ENCODE measurements around the gene COPB2. TPM values are rescaled to one million over a fixed set of nuclear protein-coding genes. Genes with fewer than 3 reads are reported as not detected.

Gene COPB2
- total and polyA plus RNA-seq, 10 donors: 21.4 to 101 (median 88.0) TPM

GRCh38 chr3:139309061-139309591, 80.3 kb downstream of the COPB2 start:
- no peak for DNase-seq
- no peak for TF ChIP-seq POLR2A (IDR thresholded peaks at IDR 0.05)
- TF ChIP-seq CTCF (IDR thresholded peaks at IDR 0.05 in 8 of 11, conservative IDR thresholded peaks at IDR 0.05 in 3 of 11): no peak
- no peak for TF ChIP-seq POLR2AphosphoS5 (IDR thresholded peaks at IDR 0.05)
- no peak overlapping the region for H3K27ac ChIP-seq
- H3K4me3 ChIP-seq: no peak overlapping the region
- H3K4me1 ChIP-seq: peaks cover 0 to 9% (median 0%) of the 10 kb centered on the region in 6 donors
- no peaks in the 10 kb centered on the region for H3K36me3 ChIP-seq
- peaks cover 0 to 4% (median 0%) of the 10 kb centered on the region in 7 donors for H3K27me3 ChIP-seq (replicated peaks in 1 of 7)
- WGBS, 5 donors: 35 to 48% (median 42%) methylated on average over 2 of the region's 2 CpGs
- intact Hi-C loops (cut with DNase I; ENCODE audit: low total_unique reads): no loop called here
- H3K9me3 ChIP-seq: no peaks in the 10 kb centered on the region

GRCh38 chr3:139308560-139308959, 80.9 kb downstream of the COPB2 start:
- H3K27me3 ChIP-seq (replicated peaks in 1 of 7): no peaks in the 10 kb centered on the region
- no peaks in the 10 kb centered on the region for H3K9me3 ChIP-seq
- intact Hi-C loops (cut with DNase I; ENCODE audit: low total_unique reads): no loop called here
- H3K27ac ChIP-seq: no peak overlapping the region
- no peak overlapping the region for H3K4me3 ChIP-seq
- H3K36me3 ChIP-seq: no peaks in the 10 kb centered on the region
- peaks cover 0 to 9% (median 0%) of the 10 kb centered on the region in 6 donors for H3K4me1 ChIP-seq
- 39 to 51% (median 46%) methylated on average over 4 of the region's 4 CpGs for WGBS, 5 donors
- DNase-seq: no peak
- TF ChIP-seq CTCF (IDR thresholded peaks at IDR 0.05 in 8 of 11, conservative IDR thresholded peaks at IDR 0.05 in 3 of 11) (no peak), POLR2AphosphoS5 (IDR thresholded peaks at IDR 0.05) (no peak), POLR2A (IDR thresholded peaks at IDR 0.05) (no peak)

- TF ChIP-seq POLR2AphosphoS5 (IDR thresholded peaks at IDR 0.05): no peak
- no peak for TF ChIP-seq CTCF (IDR thresholded peaks at IDR 0.05 in 8 of 11, conservative IDR thresholded peaks at IDR 0.05 in 3 of 11)
- no peak for TF ChIP-seq POLR2A (IDR thresholded peaks at IDR 0.05)
- no peak for DNase-seq
- intact Hi-C loops (cut with DNase I; ENCODE audit: low total_unique reads): no loop called here
- Histone ChIP-seq H3K27ac (no peak overlapping the region), H3K4me3 (no peak overlapping the region), H3K27me3 (replicated peaks in 1 of 7) (no peaks in the 10 kb centered on the region), H3K4me1 (peaks cover 0 to 9% (median 0%) of the 10 kb centered on the region in 6 donors), H3K36me3 (no peaks in the 10 kb centered on the region), H3K9me3 (no peaks in the 10 kb centered on the region)
- WGBS, 5 donors: 87 to 98% (median 89%) methylated on average over 5 to 6 of the region's 6 CpGs
Measured at GRCh38 chr3:139307601-139308555, 81.6 kb downstream of the COPB2 start.

Small RNA genes within 50 kb of the gene (small RNA-seq; reads per million reads assigned to genes)
- gene RF00026: 0 reads per million in 4 donors

Other genes with a start within 250 kb of the COPB2 start
- 10 to 100 TPM; 24.8 to 53.2 (median 31.0) TPM for gene MRPS22, start 45.6 kb downstream of the COPB2 start, total RNA-seq
- 10 to 100 TPM; 25.1 to 31.6 (median 30.8) TPM for gene MRPS22, start 45.6 kb downstream of the COPB2 start, polyA plus RNA-seq
- gene RBP2, start 86.9 kb upstream of the COPB2 start, total RNA-seq: not detected
- 1 to 10 TPM in 1 of 3 donors, not detected in 2; 1.2 TPM for gene RBP2, start 86.9 kb upstream of the COPB2 start, polyA plus RNA-seq
- 10 to 100 TPM; 25.8 to 48.1 (median 34.0) TPM for gene RBP1, start 150.1 kb upstream of the COPB2 start, total RNA-seq
- 10 to 100 TPM; 21.0 to 29.4 (median 21.6) TPM for gene RBP1, start 150.1 kb upstream of the COPB2 start, polyA plus RNA-seq